Measurements from ENCODE around the gene HBE1. TPM values are rescaled to one million over a fixed set of nuclear protein-coding genes. Genes with fewer than 3 reads are reported as not detected.

The HBE1 gene
- total RNA-seq, 1 donor from 2014 or later: not detected

- H3K36me3 Mint-ChIP-seq (ENCODE audit: unreplicated experiment): no peaks in the 10 kb centered on the region
- no peak overlapping the region for H3K27ac Mint-ChIP-seq (ENCODE audit: unreplicated experiment)
- no peaks in the 10 kb centered on the region for H3K27me3 Mint-ChIP-seq (ENCODE audit: unreplicated experiment)
- no peaks in the 10 kb centered on the region for H3K4me1 Mint-ChIP-seq (ENCODE audit: low read depth, unreplicated experiment)
- peaks cover 3% of the 10 kb centered on the region for H3K9me3 Mint-ChIP-seq (ENCODE audit: unreplicated experiment)
- no peak for DNase-seq
- H3K4me3 Mint-ChIP-seq (ENCODE audit: unreplicated experiment): no peak overlapping the region
- no peak for TF ChIP-seq CTCF (IDR thresholded peaks at IDR 0.05; ENCODE audit: partially characterized antibody, unreplicated experiment)
These were observed 44.3 kb downstream of the HBE1 start for GRCh38 chr11:5225480-5225871.

- TF ChIP-seq CTCF (IDR thresholded peaks at IDR 0.05; ENCODE audit: partially characterized antibody, unreplicated experiment): no peak
- no peak for DNase-seq
- H3K27me3 Mint-ChIP-seq (ENCODE audit: unreplicated experiment): no peaks in the 10 kb centered on the region
- H3K27ac Mint-ChIP-seq (ENCODE audit: unreplicated experiment): no peak overlapping the region
- H3K9me3 Mint-ChIP-seq (ENCODE audit: unreplicated experiment): peaks cover 5% of the 10 kb centered on the region
- no peaks in the 10 kb centered on the region for H3K4me1 Mint-ChIP-seq (ENCODE audit: low read depth, unreplicated experiment)
- no peak overlapping the region for H3K4me3 Mint-ChIP-seq (ENCODE audit: unreplicated experiment)
- no peaks in the 10 kb centered on the region for H3K36me3 Mint-ChIP-seq (ENCODE audit: unreplicated experiment)
These were observed 44.9 kb downstream of the HBE1 start for GRCh38 chr11:5224538-5225479.

- no peak for TF ChIP-seq CTCF (IDR thresholded peaks at IDR 0.05; ENCODE audit: partially characterized antibody, unreplicated experiment)
- Mint-ChIP-seq H3K36me3 (ENCODE audit: unreplicated experiment) (no peaks in the 10 kb centered on the region), H3K27me3 (ENCODE audit: unreplicated experiment) (peaks cover 3% of the 10 kb centered on the region), H3K4me3 (ENCODE audit: unreplicated experiment) (no peak overlapping the region), H3K27ac (ENCODE audit: unreplicated experiment) (no peak overlapping the region), H3K9me3 (ENCODE audit: unreplicated experiment) (peaks cover 5% of the 10 kb centered on the region), H3K4me1 (ENCODE audit: low read depth, unreplicated experiment) (no peaks in the 10 kb centered on the region)
- DNase-seq: no peak
These were observed 46.1 kb downstream of the HBE1 start for GRCh38 chr11:5223686-5224085.

- DNase-seq: no peak
- Mint-ChIP-seq H3K36me3 (ENCODE audit: unreplicated experiment) (no peaks in the 10 kb centered on the region), H3K4me1 (ENCODE audit: low read depth, unreplicated experiment) (no peaks in the 10 kb centered on the region), H3K4me3 (ENCODE audit: unreplicated experiment) (no peak overlapping the region), H3K9me3 (ENCODE audit: unreplicated experiment) (peaks cover 5% of the 10 kb centered on the region), H3K27me3 (ENCODE audit: unreplicated experiment) (peaks cover 4% of the 10 kb centered on the region), H3K27ac (ENCODE audit: unreplicated experiment) (no peak overlapping the region)
- TF ChIP-seq CTCF (IDR thresholded peaks at IDR 0.05; ENCODE audit: partially characterized antibody, unreplicated experiment): no peak
These were observed 46.6 kb downstream of the HBE1 start for GRCh38 chr11:5223146-5223545.

Other genes with a start within 250 kb of the HBE1 start
- gene OR52J3, start 223.4 kb downstream of the HBE1 start, total RNA-seq (ENCODE audit: unreplicated experiment): not detected
- gene OR52E2, start 210.3 kb downstream of the HBE1 start, total RNA-seq (ENCODE audit: unreplicated experiment): not detected
- not detected for gene OR52E1, start 200.4 kb downstream of the HBE1 start, total RNA-seq (ENCODE audit: unreplicated experiment)
- 0.25 TPM for gene OR52A5, start 131.6 kb downstream of the HBE1 start, total RNA-seq (ENCODE audit: unreplicated experiment)
- gene OR52A1, start 115.2 kb downstream of the HBE1 start, total RNA-seq (ENCODE audit: unreplicated experiment): not detected
- gene OR51V1, start 69.3 kb downstream of the HBE1 start, total RNA-seq (ENCODE audit: unreplicated experiment): not detected
- not detected for gene HBB, start 42.9 kb downstream of the HBE1 start, total RNA-seq (ENCODE audit: unreplicated experiment)
- gene HBD, start 35.5 kb downstream of the HBE1 start, total RNA-seq (ENCODE audit: unreplicated experiment): not detected
- gene HBG1, start 20.1 kb downstream of the HBE1 start, total RNA-seq (ENCODE audit: unreplicated experiment): not detected
- gene HBG2, start 15.2 kb downstream of the HBE1 start, total RNA-seq (ENCODE audit: unreplicated experiment): not detected
- gene OR51B4, start 32.0 kb upstream of the HBE1 start, total RNA-seq (ENCODE audit: unreplicated experiment): not detected
- gene OR51B2, start 54.4 kb upstream of the HBE1 start, total RNA-seq (ENCODE audit: unreplicated experiment): not detected
- not detected for gene OR51B5, start 73.6 kb upstream of the HBE1 start, total RNA-seq (ENCODE audit: unreplicated experiment)
- gene OR51B6, start 81.6 kb upstream of the HBE1 start, total RNA-seq (ENCODE audit: unreplicated experiment): not detected
- not detected for gene OR51M1, start 113.9 kb upstream of the HBE1 start, total RNA-seq (ENCODE audit: unreplicated experiment)
- gene OR51Q1, start 152.2 kb upstream of the HBE1 start, total RNA-seq (ENCODE audit: unreplicated experiment): not detected
- not detected for gene OR51I1, start 171.6 kb upstream of the HBE1 start, total RNA-seq (ENCODE audit: unreplicated experiment)
- gene OR51I2, start 179.4 kb upstream of the HBE1 start, total RNA-seq (ENCODE audit: unreplicated experiment): not detected
- not detected for gene OR52D1, start 218.7 kb upstream of the HBE1 start, total RNA-seq (ENCODE audit: unreplicated experiment)
- not detected for gene UBQLN3, start 240.0 kb upstream of the HBE1 start, total RNA-seq (ENCODE audit: unreplicated experiment)
- not detected for gene UBQLNL, start 246.8 kb upstream of the HBE1 start, total RNA-seq (ENCODE audit: unreplicated experiment)